Measurements from ENCODE around the gene LPCAT3.

LPCAT3 gene

GRCh38 chr12:7061596-7061995 is 43.3 kb upstream of the LPCAT3 start:
- H3K4me3 ChIP-seq (ENCODE audit: low read depth in 1 of 2, low read length in 1 of 2): no peak overlapping the region
- H3K27ac ChIP-seq: no peak overlapping the region
- H3K36me3 ChIP-seq: no peaks in the 10 kb centered on the region
- TF ChIP-seq, protein P1, sequence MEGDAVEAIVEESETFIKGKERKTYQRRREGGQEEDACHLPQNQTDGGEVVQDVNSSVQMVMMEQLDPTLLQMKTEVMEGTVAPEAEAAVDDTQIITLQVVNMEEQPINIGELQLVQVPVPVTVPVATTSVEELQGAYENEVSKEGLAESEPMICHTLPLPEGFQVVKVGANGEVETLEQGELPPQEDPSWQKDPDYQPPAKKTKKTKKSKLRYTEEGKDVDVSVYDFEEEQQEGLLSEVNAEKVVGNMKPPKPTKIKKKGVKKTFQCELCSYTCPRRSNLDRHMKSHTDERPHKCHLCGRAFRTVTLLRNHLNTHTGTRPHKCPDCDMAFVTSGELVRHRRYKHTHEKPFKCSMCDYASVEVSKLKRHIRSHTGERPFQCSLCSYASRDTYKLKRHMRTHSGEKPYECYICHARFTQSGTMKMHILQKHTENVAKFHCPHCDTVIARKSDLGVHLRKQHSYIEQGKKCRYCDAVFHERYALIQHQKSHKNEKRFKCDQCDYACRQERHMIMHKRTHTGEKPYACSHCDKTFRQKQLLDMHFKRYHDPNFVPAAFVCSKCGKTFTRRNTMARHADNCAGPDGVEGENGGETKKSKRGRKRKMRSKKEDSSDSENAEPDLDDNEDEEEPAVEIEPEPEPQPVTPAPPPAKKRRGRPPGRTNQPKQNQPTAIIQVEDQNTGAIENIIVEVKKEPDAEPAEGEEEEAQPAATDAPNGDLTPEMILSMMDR (IDR thresholded peaks at IDR 0.05): no peak
- H3K9me3 ChIP-seq: no peaks in the 10 kb centered on the region
- no peaks in the 10 kb centered on the region for H3K4me1 ChIP-seq (ENCODE audit: control insufficient read depth in 1 of 2, insufficient read depth in 1 of 2, low read depth in 1 of 2, low read length in 1 of 2)
- peaks cover 14% of the 10 kb centered on the region for H3K27me3 ChIP-seq

- TF ChIP-seq, protein P1 (IDR thresholded peaks at IDR 0.05): no peak
- H3K27me3 ChIP-seq: peaks cover 14% of the 10 kb centered on the region
- no peak overlapping the region for H3K27ac ChIP-seq
- no peak overlapping the region for H3K4me3 ChIP-seq (ENCODE audit: low read depth in 1 of 2, low read length in 1 of 2)
- H3K36me3 ChIP-seq: no peaks in the 10 kb centered on the region
- H3K9me3 ChIP-seq: no peaks in the 10 kb centered on the region
- H3K4me1 ChIP-seq (ENCODE audit: control insufficient read depth in 1 of 2, insufficient read depth in 1 of 2, low read depth in 1 of 2, low read length in 1 of 2): no peaks in the 10 kb centered on the region
These were observed 42.9 kb upstream of the LPCAT3 start for GRCh38 chr12:7061138-7061537.

DNA sequence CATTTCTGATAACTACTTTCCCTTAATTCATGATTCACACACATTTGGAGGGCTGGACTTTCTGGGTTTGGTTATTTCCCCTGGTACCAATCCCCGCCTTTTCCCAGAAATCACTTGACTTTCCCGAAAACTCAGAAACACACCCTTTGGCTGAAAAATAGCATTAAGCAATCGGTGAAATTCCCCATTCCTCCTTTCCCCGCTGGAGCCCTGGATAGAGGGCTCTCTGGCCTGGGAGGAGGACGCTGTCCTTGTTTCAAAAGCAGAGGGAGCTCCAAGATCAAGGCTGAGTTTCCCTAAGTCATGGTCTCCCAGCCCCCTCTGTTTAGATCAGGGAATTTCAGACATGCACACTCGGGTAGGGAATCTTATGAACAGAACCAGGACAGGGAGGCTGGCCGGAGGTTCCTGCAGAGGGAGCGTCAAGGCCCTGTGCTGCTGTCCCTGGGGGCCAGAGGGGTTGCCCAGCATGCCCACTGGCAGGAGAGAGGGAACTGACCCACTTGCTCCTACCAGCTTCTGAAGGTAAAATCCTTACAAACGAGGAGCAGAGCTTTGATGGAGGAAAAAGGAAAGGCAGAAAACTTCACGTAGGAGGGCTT is 42.2 kb upstream of the LPCAT3 start, which contains the start of gene C1S:
Gene C1S (plus strand): TSS at position 366 of the 602 bp plus-strand sequence. CDS start 1,195 bp downstream, outside the sequence.
- H3K4me3 ChIP-seq (ENCODE audit: low read depth in 1 of 2, low read length in 1 of 2): no peak within 1 kb of the TSS
- TF ChIP-seq, protein P1 (IDR thresholded peaks at IDR 0.05): no peak

DNA sequence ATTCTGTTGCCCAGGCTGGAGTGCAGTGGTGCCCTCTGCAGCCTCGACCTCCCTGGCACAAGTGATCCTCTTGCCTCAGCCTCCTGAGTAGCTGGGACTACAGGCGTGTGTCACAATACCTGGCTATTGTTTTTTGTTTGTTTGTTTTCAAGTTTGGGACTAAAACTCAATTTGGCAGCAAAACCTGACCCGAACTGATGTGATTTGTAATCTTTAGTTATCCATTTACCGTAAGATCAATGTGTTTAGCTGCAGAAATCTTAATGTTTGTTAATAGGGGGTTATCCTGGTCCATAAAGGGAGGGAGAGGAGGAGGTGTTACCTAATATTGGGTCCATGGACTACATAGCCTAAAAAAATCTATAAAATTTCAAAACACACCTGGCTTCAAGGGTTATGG is 41.5 kb upstream of the LPCAT3 start:
- Histone ChIP-seq H3K4me3 (ENCODE audit: low read depth in 1 of 2, low read length in 1 of 2) (no peak overlapping the region), H3K27me3 (peaks cover 14% of the 10 kb centered on the region), H3K36me3 (no peaks in the 10 kb centered on the region), H3K27ac (no peak overlapping the region), H3K4me1 (ENCODE audit: control insufficient read depth in 1 of 2, insufficient read depth in 1 of 2, low read depth in 1 of 2, low read length in 1 of 2) (no peaks in the 10 kb centered on the region), H3K9me3 (no peaks in the 10 kb centered on the region)
- TF ChIP-seq, protein P1 (IDR thresholded peaks at IDR 0.05): no peak

More for the DNA sequence above, 42.2 kb upstream of the LPCAT3 start, which contains the start of gene C1S:
- H3K9me3 ChIP-seq: no peaks in the 10 kb centered on the region
- no peaks in the 10 kb centered on the region for H3K36me3 ChIP-seq
- no peaks in the 10 kb centered on the region for H3K4me1 ChIP-seq (ENCODE audit: control insufficient read depth in 1 of 2, insufficient read depth in 1 of 2, low read depth in 1 of 2, low read length in 1 of 2)
- no peak within 1 kb of the TSS for H3K27ac ChIP-seq
- peaks cover 14% of the 10 kb centered on the region for H3K27me3 ChIP-seq

DNA sequence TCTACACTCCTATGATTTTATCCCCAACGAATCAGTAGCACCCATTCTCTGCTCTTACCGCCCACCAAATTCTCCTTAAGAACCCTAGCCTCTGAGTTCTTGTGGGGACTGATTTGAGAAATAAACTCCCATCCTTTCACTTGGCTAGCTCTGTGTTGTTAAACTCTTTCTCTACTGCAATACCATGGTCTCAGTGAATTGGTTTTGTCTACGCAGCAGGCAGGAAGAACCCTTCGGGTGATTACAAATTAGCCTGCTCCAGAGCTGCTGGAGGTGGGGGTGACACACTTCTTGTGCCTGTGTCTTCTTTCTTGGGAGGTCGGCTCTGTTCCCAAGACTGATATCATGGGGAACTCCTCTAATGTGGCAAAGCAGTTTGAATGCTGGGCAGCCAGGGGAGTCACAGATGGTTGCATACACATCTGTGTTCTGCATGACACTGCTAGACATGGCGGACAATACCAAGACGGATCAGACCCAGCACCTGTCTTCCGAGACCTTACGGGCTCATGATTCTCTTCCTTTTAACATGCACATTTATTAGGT is 40.6 kb upstream of the LPCAT3 start:
- H3K4me1 ChIP-seq (ENCODE audit: control insufficient read depth in 1 of 2, insufficient read depth in 1 of 2, low read depth in 1 of 2, low read length in 1 of 2): no peaks in the 10 kb centered on the region
- H3K27me3 ChIP-seq: peaks cover 14% of the 10 kb centered on the region
- H3K36me3 ChIP-seq: no peaks in the 10 kb centered on the region
- H3K9me3 ChIP-seq: no peaks in the 10 kb centered on the region
- H3K4me3 ChIP-seq (ENCODE audit: low read depth in 1 of 2, low read length in 1 of 2): no peak overlapping the region
- no peak overlapping the region for H3K27ac ChIP-seq
- TF ChIP-seq, protein P1 (IDR thresholded peaks at IDR 0.05): no peak
